ENCODE results near the gene HRC.

The HRC gene

DNA sequence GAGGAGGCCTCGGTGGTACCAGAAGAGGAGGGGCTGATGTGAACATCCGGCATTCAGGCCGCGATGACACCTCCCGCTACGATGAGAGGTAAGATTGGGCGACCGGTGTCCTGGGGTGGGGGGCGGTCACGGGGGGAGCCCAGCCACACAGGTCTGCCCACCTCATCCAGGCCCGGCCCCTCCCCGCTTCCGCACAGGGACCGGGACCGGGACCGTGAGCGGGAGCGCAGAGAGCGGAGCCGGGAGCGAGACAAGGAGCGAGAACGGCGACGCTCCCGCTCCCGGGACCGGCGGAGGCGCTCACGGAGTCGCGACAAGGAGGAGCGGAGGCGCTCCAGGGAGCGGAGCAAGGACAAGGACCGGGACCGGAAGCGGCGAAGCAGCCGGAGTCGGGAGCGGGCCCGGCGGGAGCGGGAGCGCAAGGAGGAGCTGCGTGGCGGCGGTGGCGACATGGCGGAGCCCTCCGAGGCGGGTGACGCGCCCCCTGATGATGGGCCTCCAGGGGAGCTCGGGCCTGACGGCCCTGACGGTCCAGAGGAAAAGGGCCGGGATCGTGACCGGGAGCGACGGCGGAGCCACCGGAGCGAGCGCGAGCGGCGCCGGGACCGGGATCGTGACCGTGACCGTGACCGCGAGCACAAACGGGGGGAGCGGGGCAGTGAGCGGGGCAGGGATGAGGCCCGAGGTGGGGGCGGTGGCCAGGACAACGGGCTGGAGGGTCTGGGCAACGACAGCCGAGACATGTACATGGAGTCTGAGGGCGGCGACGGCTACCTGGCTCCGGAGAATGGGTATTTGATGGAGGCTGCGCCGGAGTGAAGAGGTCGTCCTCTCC lies 47.4 kb downstream of the HRC start:
- DNase-seq (ENCODE audit: low read depth), result no peak
- in situ Hi-C loops (cut with HindIII; ENCODE audit: low sequenced_read_pairs), result no loop called here
- TF ChIP-seq, protein P1, sequence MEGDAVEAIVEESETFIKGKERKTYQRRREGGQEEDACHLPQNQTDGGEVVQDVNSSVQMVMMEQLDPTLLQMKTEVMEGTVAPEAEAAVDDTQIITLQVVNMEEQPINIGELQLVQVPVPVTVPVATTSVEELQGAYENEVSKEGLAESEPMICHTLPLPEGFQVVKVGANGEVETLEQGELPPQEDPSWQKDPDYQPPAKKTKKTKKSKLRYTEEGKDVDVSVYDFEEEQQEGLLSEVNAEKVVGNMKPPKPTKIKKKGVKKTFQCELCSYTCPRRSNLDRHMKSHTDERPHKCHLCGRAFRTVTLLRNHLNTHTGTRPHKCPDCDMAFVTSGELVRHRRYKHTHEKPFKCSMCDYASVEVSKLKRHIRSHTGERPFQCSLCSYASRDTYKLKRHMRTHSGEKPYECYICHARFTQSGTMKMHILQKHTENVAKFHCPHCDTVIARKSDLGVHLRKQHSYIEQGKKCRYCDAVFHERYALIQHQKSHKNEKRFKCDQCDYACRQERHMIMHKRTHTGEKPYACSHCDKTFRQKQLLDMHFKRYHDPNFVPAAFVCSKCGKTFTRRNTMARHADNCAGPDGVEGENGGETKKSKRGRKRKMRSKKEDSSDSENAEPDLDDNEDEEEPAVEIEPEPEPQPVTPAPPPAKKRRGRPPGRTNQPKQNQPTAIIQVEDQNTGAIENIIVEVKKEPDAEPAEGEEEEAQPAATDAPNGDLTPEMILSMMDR (IDR thresholded peaks at IDR 0.05; ENCODE audit: low read depth, low read length, missing control alignments), result no peak
- no peak overlapping the region for H3K4me3 ChIP-seq (ENCODE audit: low read depth, low read length)

DNA sequence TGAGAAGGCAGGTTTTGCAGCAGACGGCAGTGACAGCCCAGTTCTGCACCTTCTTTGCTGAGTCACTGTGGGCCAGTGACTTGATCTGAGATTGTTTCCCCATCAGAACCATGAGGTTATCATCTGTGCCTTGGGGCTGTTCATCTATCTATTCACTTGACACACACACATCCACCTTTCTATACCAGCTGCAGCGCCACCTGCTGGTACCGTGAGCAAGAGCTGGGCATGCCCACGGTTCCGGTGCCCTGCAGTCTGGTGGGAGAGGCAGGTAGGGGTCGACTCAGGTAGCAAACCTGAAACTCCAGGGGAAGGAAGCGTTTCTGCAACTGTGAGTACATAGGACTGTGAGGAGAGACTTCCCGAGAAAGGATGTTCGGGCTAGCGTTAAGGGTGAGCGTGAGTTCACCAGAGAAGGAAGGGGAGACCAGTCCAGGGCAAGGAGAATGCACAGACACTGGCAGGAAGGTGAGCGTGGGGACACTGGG lies 48.5 kb downstream of the HRC start:
- no peak overlapping the region for H3K4me3 ChIP-seq (ENCODE audit: low read depth, low read length)
- no peak for DNase-seq (ENCODE audit: low read depth)
- in situ Hi-C loops (cut with HindIII; ENCODE audit: low sequenced_read_pairs), result no loop called here
- TF ChIP-seq, protein P1 (IDR thresholded peaks at IDR 0.05; ENCODE audit: low read depth, low read length, missing control alignments), result peak; percentile 87

DNA sequence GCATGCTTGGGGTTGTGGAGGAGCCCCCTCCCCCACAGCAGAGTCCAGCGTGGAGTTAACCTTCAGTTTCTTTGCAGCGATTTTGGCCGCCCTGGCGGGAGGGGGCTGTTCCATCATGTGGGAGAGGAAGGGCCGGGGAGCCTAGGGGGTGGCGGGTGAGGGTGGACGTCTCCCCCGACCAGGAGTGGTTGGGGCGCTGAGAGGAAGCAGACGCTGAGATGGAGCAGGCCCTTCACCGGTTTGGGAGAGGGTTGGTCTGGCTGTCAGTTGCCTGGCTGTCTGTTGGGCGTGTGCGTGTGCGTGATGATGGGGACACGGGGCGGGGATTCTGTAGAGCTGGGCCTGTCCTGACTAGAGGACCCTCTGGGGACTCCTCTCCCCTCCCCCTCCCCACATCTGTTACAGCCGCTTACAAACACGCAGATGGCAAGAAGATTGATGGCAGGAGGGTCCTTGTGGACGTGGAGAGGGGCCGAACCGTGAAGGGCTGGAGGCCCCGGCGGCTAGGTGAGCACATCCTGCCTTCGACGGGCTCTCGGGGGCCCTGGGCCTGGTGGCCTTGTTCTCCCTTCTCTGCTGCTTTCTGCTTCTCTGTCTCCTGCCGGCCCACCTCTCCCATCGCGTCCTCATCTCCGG lies 50.8 kb downstream of the HRC start:
- DNase-seq (ENCODE audit: low read depth), result no peak
- H3K4me3 ChIP-seq (ENCODE audit: low read depth, low read length), result no peak overlapping the region
- TF ChIP-seq, protein P1 (IDR thresholded peaks at IDR 0.05; ENCODE audit: low read depth, low read length, missing control alignments), result no peak
- in situ Hi-C loops (cut with HindIII; ENCODE audit: low sequenced_read_pairs), result no loop called here

DNA sequence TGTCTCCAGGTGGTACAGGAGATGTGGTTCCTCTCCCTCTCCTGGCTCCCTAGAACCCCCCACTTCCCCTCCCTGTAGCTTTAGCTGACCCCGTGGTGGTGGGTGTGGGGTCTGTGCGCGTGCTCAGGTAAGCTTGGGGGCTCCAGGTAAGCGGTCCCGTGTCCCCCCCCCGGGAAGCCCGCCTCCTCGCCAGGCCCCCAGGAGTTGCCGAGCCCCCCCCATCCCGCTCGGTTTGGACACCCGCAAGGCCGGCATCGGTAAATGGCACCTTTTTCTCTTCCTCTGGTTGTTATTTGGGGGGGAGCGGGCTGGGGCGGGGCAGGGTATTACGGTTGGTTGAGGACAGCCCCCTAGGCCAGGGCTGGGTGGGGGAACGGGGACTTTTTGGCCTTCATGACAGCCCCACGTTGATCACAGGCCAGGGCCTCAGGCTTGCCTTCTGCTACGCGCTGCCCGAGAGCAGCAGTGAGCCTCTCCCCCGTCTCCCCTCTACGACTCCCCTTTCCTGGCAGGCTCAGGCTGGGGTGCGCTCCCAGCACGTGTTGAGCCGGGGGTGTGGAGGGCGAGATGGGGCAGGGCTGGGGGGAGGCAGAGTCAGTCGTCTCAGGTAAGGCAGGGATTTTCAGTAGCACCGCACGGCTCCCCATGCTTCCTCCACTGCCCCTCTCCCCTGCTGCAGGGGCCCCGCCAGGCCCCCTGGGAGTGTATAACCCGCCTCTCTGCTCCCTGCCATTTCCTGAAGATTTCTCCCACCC lies 51.7 kb downstream of the HRC start:
- in situ Hi-C loops (cut with HindIII; ENCODE audit: low sequenced_read_pairs), result no loop called here
- no peak overlapping the region for H3K4me3 ChIP-seq (ENCODE audit: low read depth, low read length)
- TF ChIP-seq, protein P1 (IDR thresholded peaks at IDR 0.05; ENCODE audit: low read depth, low read length, missing control alignments), result no peak
- no peak for DNase-seq (ENCODE audit: low read depth)

DNA sequence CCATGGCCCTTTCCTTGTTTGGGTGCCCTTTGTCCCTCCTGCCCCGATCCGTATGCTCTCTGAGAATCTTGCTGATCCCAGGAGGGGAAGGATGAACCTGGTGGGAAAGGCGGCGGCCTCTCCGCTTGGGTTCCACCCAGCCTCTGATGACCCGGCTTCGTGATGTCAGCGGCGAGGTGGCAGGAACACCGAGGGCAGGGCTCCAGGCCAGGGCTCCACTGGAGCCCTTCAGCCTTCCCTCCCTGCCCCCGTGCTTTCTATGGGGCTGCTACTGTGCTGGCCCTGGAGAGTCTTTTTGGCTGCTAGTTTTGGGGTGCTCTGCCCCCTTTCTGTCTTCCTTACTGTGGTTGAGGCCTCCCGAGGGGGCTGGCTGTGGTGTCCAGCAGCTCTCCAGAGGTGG lies 52.9 kb downstream of the HRC start:
- in situ Hi-C loops (cut with HindIII; ENCODE audit: low sequenced_read_pairs), result no loop called here
- H3K4me3 ChIP-seq (ENCODE audit: low read depth, low read length), result no peak overlapping the region
- DNase-seq (ENCODE audit: low read depth), result no peak
- TF ChIP-seq, protein P1 (IDR thresholded peaks at IDR 0.05; ENCODE audit: low read depth, low read length, missing control alignments), result no peak
